Activated T-helper 1 cell treated with Interleukin-2 at 50 U/mL for 16 hours (primary cell): Measurements from ENCODE around the gene SLC9A8.
"Not testable (repeated sequence)": the region's sequence is repeated elsewhere in the genome, so short reads cannot be mapped to it uniquely, and the experiment has no call there.

ENCODE experiments used
- DNase-seq: peaks from one replicate; pipeline ENCODE4 v3.0.0-alpha.2; 2020; ENCODE audit warnings: low read depth

The SLC9A8 gene

GRCh38 chr20:49787371-49788357 is 25.0 kb upstream of the SLC9A8 start:
- DNase-seq, result no peak

- DNase-seq, result no peak
Observed at GRCh38 chr20:49790077-49790798, 22.4 kb upstream of the SLC9A8 start.

- DNase-seq, result no peak
Observed at GRCh38 chr20:49791165-49791564, 21.5 kb upstream of the SLC9A8 start.

GRCh38 chr20:49792006-49792405 is 20.6 kb upstream of the SLC9A8 start:
- DNase-seq, result no peak

- DNase-seq, result no peak
Observed at GRCh38 chr20:49792611-49793010, 20.0 kb upstream of the SLC9A8 start.

GRCh38 chr20:49794336-49795134 is 18.1 kb upstream of the SLC9A8 start:
- no peak for DNase-seq

- DNase-seq, result no peak
Observed at GRCh38 chr20:49795135-49795424, 17.5 kb upstream of the SLC9A8 start.

GRCh38 chr20:49796600-49797343 is 15.9 kb upstream of the SLC9A8 start:
- no peak for DNase-seq

- no peak for DNase-seq
Observed at GRCh38 chr20:49797344-49797615, 15.3 kb upstream of the SLC9A8 start.

GRCh38 chr20:49798718-49799117 is 13.9 kb upstream of the SLC9A8 start:
- no peak for DNase-seq

- no peak for DNase-seq
Observed at GRCh38 chr20:49799698-49800097, 12.9 kb upstream of the SLC9A8 start.

GRCh38 chr20:49803418-49803817 is 9.2 kb upstream of the SLC9A8 start:
- DNase-seq, result no peak

GRCh38 chr20:49804364-49804763 is 8.3 kb upstream of the SLC9A8 start:
- DNase-seq, result no peak

- not testable (repeated sequence) for DNase-seq
Observed at GRCh38 chr20:49805224-49805876, 7.3 kb upstream of the SLC9A8 start.

- DNase-seq, result no peak
Observed at GRCh38 chr20:49808753-49809152, 3.9 kb upstream of the SLC9A8 start.

GRCh38 chr20:49809803-49810359 is 2.7 kb upstream of the SLC9A8 start:
- no peak for DNase-seq

GRCh38 chr20:49810491-49811190 is 2.0 kb upstream of the SLC9A8 start:
- no peak for DNase-seq

GRCh38 chr20:49811825-49812506 is 662 bp upstream of the SLC9A8 start:
- DNase-seq, result no peak

- DNase-seq, result no peak
Observed at GRCh38 chr20:49813305-49813974, 812 bp downstream of the SLC9A8 start.
